K562 treated with DMSO at 1 percent for 12 hours (cell line): Measurements from ENCODE around the gene SFR1. TPM values are rescaled to one million over a fixed set of nuclear protein-coding genes. Genes with fewer than 3 reads are reported as not detected.

ENCODE experiments used
- total RNA-seq: library from RNA; unstranded; fragments of 300-600 nt; gene quantifications from 2 replicates; pipeline ENCODE4 v1.2.3, GENCODE V29; 2022; ENCODE audit not compliant: insufficient read depth

SFR1 gene
- 3.2 and 5.9 TPM in 2 replicates for total RNA-seq

GRCh38 chr10:104121485-104122224 lies at the start of gene SFR1:
Gene SFR1 (plus strand): TSS chr10:104122171. CDS start chr10:104122184, 13 bp downstream.

GRCh38 chr10:104085801-104086400 lies 36.1 kb upstream of the SFR1 start, which contains the start of gene COL17A1:
Gene COL17A1 (minus strand): TSS chr10:104085880. CDS start chr10:104080673, 5,207 bp downstream.

Other genes starting within 250 kb of the SFR1 start
- gene STN1, start 204.0 kb upstream of the SFR1 start, total RNA-seq, result 13.1 and 15.5 TPM in 2 replicates
- gene SLK, start 155.0 kb upstream of the SFR1 start, total RNA-seq, result 6.2 and 23.9 TPM in 2 replicates
- gene COL17A1, start 36.3 kb upstream of the SFR1 start, total RNA-seq, result not detected in 2 replicates
- not detected in 2 replicates for gene CFAP43, start 110.2 kb downstream of the SFR1 start, total RNA-seq
- 162 and 178 TPM in 2 replicates for gene GSTO1, start 132.7 kb downstream of the SFR1 start, total RNA-seq
- gene GSTO2, start 147.0 kb downstream of the SFR1 start, total RNA-seq, result 0.52 TPM in 1 of 2 replicates, not detected in the other
- gene ITPRIP, start 216.3 kb downstream of the SFR1 start, total RNA-seq, result 6.7 and 18.7 TPM in 2 replicates
- gene CFAP58, start 231.7 kb downstream of the SFR1 start, total RNA-seq, result 0.53 and 1.5 TPM in 2 replicates